GM18861 (cell line): Measurements from ENCODE around the gene LIPC.

ENCODE experiments used
- ATAC-seq: cut with Tn5 transposase; IDR thresholded peaks from one replicate; pipeline ENCODE4 v1.9.1; 2021; ENCODE audit not compliant: unreplicated experiment

LIPC gene

GRCh38 chr15:58472221-58472620 lies 40.4 kb downstream of the LIPC start:
- no peak for ATAC-seq

- ATAC-seq: no peak
Observed at GRCh38 chr15:58472821-58473581, 41.2 kb downstream of the LIPC start.

- ATAC-seq: no peak
Observed at GRCh38 chr15:58473724-58474123, 41.9 kb downstream of the LIPC start.

GRCh38 chr15:58474741-58475323 lies 43.0 kb downstream of the LIPC start:
- ATAC-seq: no peak

GRCh38 chr15:58475573-58476524 lies 44.1 kb downstream of the LIPC start:
- ATAC-seq: no peak

- no peak for ATAC-seq
Observed at GRCh38 chr15:58476525-58477162, 44.9 kb downstream of the LIPC start.

GRCh38 chr15:58477170-58477569 lies 45.4 kb downstream of the LIPC start:
- ATAC-seq: no peak

- ATAC-seq: no peak
Observed at GRCh38 chr15:58478035-58478434, 46.2 kb downstream of the LIPC start.

GRCh38 chr15:58478579-58478978 lies 46.8 kb downstream of the LIPC start:
- no peak for ATAC-seq

GRCh38 chr15:58479941-58480340 lies 48.1 kb downstream of the LIPC start:
- no peak for ATAC-seq

- no peak for ATAC-seq
Observed at GRCh38 chr15:58483376-58483775, 51.6 kb downstream of the LIPC start.

- no peak for ATAC-seq
Observed at GRCh38 chr15:58484791-58485600, 53.2 kb downstream of the LIPC start.

- no peak for ATAC-seq
Observed at GRCh38 chr15:58486062-58486461, 54.3 kb downstream of the LIPC start.

GRCh38 chr15:58486564-58486963 lies 54.8 kb downstream of the LIPC start:
- ATAC-seq: no peak

- no peak for ATAC-seq
Observed at GRCh38 chr15:58487041-58487723, 55.4 kb downstream of the LIPC start.

- ATAC-seq: no peak
Observed at GRCh38 chr15:58487724-58488120, 55.9 kb downstream of the LIPC start.

GRCh38 chr15:58489289-58490085 lies 57.7 kb downstream of the LIPC start:
- no peak for ATAC-seq

- ATAC-seq: no peak
Observed at GRCh38 chr15:58490086-58490887, 58.5 kb downstream of the LIPC start.
